Panc1 (cell line): ENCODE data around the gene MCU. TPM values are rescaled to one million over a fixed set of nuclear protein-coding genes. Genes with fewer than 3 reads are reported as not detected.

ENCODE experiments used
- ATAC-seq: fragments of 200-7000 bp; cut with Tn5 transposase; 2 replicates; pipeline ENCODE4 v1.9.1; 2020; ENCODE audit warnings: mild to moderate bottlenecking, moderate library complexity
- BruUV-seq: library from RNA; stranded (reverse); fragments of 400-500 nt; replicated peaks from 2 replicates; lab custom pipeline; 2021; lab: Mats Ljungman, UMichigan
- CTCF ChIA-PET: fragments of 300-600 bp; sonication (Branson Sonifier 250); formaldehyde crosslinking; loops from one replicate; lab custom pipeline; 2022; ENCODE audit warnings: antibody characterized with exemption; lab: Charles Lee
- POLR2A ChIA-PET: fragments of 300-600 bp; sonication (Branson Sonifier 250); formaldehyde crosslinking; loops from one replicate; lab custom pipeline; 2022; ENCODE audit warnings: antibody characterized with exemption; lab: Charles Lee
- DNase-seq: peaks from one replicate; pipeline ENCODE4 v3.0.0-alpha.2; 2010; ENCODE audit warnings: low read depth, low spot score
- H3K27ac ChIP-seq: 2 replicates; pipeline ENCODE4 v1.5.1; 2011; ENCODE audit warnings: mild to moderate bottlenecking, low read length, inconsistent platforms
- H3K27me3 ChIP-seq: fragments of 200-500 bp; sonication (Bioruptor generic); 2 replicates; pipeline ENCODE4 v1.6.0; 2014; ENCODE audit warnings: low read length, inconsistent platforms; ENCODE audit not compliant: control insufficient read depth, insufficient read depth
- H3K36me3 ChIP-seq: fragments of 200-500 bp; sonication (Bioruptor generic); 2 replicates; pipeline ENCODE4 v1.5.1; 2014; ENCODE audit warnings: inconsistent platforms, mild to moderate bottlenecking, low read length, moderate library complexity; ENCODE audit not compliant: control insufficient read depth, insufficient read depth
- H3K4me1 ChIP-seq: 2 replicates; pipeline ENCODE4 v1.5.1; 2011; ENCODE audit warnings: inconsistent platforms, mild to moderate bottlenecking, low read length, moderate library complexity; ENCODE audit not compliant: control insufficient read depth, insufficient read depth
- H3K4me3 ChIP-seq, 2 experiments: 2 replicates each; pipeline ENCODE4 v1.5.1; 2011 to 2012; ENCODE audit warnings: low read depth in 2 of 2, low read length in 2 of 2, mild to moderate bottlenecking in 2 of 2, inconsistent platforms in 1 of 2, moderate library complexity in 1 of 2
- H3K9me3 ChIP-seq: fragments of 200-500 bp; sonication (Bioruptor generic); 2 replicates; pipeline ENCODE4 v1.5.1; 2014; ENCODE audit warnings: low read depth, mild to moderate bottlenecking, inconsistent platforms, low read length, moderate library complexity; ENCODE audit not compliant: control insufficient read depth, insufficient read depth
- CTCF ChIP-seq: fragments of 450-650 bp; IDR thresholded peaks from 2 replicates; pipeline ENCODE4 v1.5.1; 2017; ENCODE audit warnings: mild to moderate bottlenecking
- POLR2AphosphoS5 ChIP-seq: IDR thresholded peaks from 2 replicates; pipeline ENCODE4 v1.6.1; 2012; ENCODE audit warnings: mild to moderate bottlenecking, low read depth, low read length, moderate library complexity
- REST ChIP-seq, 2 experiments: IDR thresholded peaks; 2 replicates each; pipeline ENCODE4 v1.6.1; 2011 to 2012; ENCODE audit warnings: low read depth in 2 of 2, control low read depth in 1 of 2, low read length in 1 of 2, mild to moderate bottlenecking in 1 of 2, moderate library complexity in 1 of 2; ENCODE audit not compliant: insufficient read depth in 1 of 2
- SIN3A ChIP-seq: IDR thresholded peaks from 2 replicates; pipeline ENCODE4 v1.6.1; 2012; ENCODE audit warnings: low read depth, mild to moderate bottlenecking, low read length, moderate library complexity, borderline replicate concordance; ENCODE audit not compliant: insufficient read depth
- TCF7L2 ChIP-seq: IDR thresholded peaks from 2 replicates; pipeline ENCODE4 v1.6.1; 2011; ENCODE audit warnings: mild to moderate bottlenecking, low read depth, low read length, inconsistent platforms
- in situ Hi-C: cut with HindIII; loops from 2 replicates; pipeline ENCODE4 v1.10.0; 2016; ENCODE audit warnings: low sequenced_read_pairs, low pct_unique_long_range_greater_than_20kb
- intact Hi-C: fragments of 100-400 bp; cut with micrococcal nuclease; formaldehyde crosslinking; loops from one replicate; pipeline ENCODE4 v1.10.0; 2022; ENCODE audit not compliant: unreplicated experiment
- total RNA-seq: library from RNA; stranded (reverse); gene quantifications from one replicate; pipeline ENCODE4 v1.2.1, GENCODE V29; 2021; ENCODE audit not compliant: unreplicated experiment

MCU gene
- total RNA-seq, 1 experiment from 2014 or later: 31.6 TPM

- H3K27ac ChIP-seq: no peak overlapping the region
- ChIA-PET CTCF (no interaction called here), POLR2A (interaction anchor here (0.7 kb wide), 1 partner anchor 106 kb away, joined by 14 read pairs; no protein-coding TSS in a partner anchor)
- ATAC-seq: no peak
- 0 out of 2 replicates have a peak, but pooled peaks cover 2% of the 10 kb centered on the region for H3K27me3 ChIP-seq
- TF ChIP-seq SIN3A (no peak), POLR2AphosphoS5 (no peak), REST (IDR thresholded peaks at IDR 0.05; ENCODE audit: insufficient read depth in 1 of 2, low read depth in 2 of 2, low read length in 1 of 2) (no peak), TCF7L2 (no peak), CTCF (no peak)
- intact Hi-C loops: no loop called here
- no peaks in the 10 kb centered on the region for H3K9me3 ChIP-seq
- in situ Hi-C loops: no loop called here
- H3K36me3 ChIP-seq: no peaks in the 10 kb centered on the region
- no TSS peak for BruUV-seq
- no peaks in the 10 kb centered on the region for H3K4me1 ChIP-seq
- DNase-seq: no peak
- H3K4me3 ChIP-seq: no peak overlapping the region
Measured at GRCh38 chr10:72930276-72930675, 238.3 kb downstream of the MCU start.

GRCh38 chr10:72932259-72933015, 240.5 kb downstream of the MCU start:
- H3K27me3 ChIP-seq: 0 out of 2 replicates have a peak, but pooled peaks cover 2% of the 10 kb centered on the region
- no peak overlapping the region for H3K27ac ChIP-seq
- no peaks in the 10 kb centered on the region for H3K9me3 ChIP-seq
- no peak overlapping the region for H3K4me3 ChIP-seq
- POLR2A ChIA-PET: no interaction called here
- in situ Hi-C loops: no loop called here
- ATAC-seq: no peak
- no peaks in the 10 kb centered on the region for H3K4me1 ChIP-seq
- TF ChIP-seq REST (IDR thresholded peaks at IDR 0.05; ENCODE audit: insufficient read depth in 1 of 2, low read depth in 2 of 2, low read length in 1 of 2) (no peak), POLR2AphosphoS5 (no peak), TCF7L2 (no peak), SIN3A (no peak), CTCF (no peak)
- BruUV-seq: no TSS peak
- no peaks in the 10 kb centered on the region for H3K36me3 ChIP-seq
- CTCF ChIA-PET: no interaction called here
- DNase-seq: no peak
- intact Hi-C loops: no loop called here
